DND-41 (cell line): ENCODE data around the gene PTMS.

Experiments
- ATAC-seq: fragments of 200-7000 bp; cut with Tn5 transposase; 3 replicates; pipeline ENCODE4 v1.9.1; 2021; ENCODE audit warnings: low read depth; ENCODE audit not compliant: insufficient read depth
- DNase-seq: peaks from one replicate; pipeline ENCODE4 v3.0.0-alpha.2; 2020
- H2AFZ ChIP-seq: 2 replicates; pipeline ENCODE4 v1.6.0; 2012; ENCODE audit warnings: low read depth, low read length
- H3K27ac ChIP-seq: 2 replicates; pipeline ENCODE4 v1.5.1; 2012; ENCODE audit warnings: low read length, inconsistent platforms
- H3K27me3 ChIP-seq: fragments of 200-600 bp; sonication (generic); 2 replicates; pipeline ENCODE4 v1.6.0; 2012; ENCODE audit warnings: low read length, mild to moderate bottlenecking, inconsistent platforms; ENCODE audit not compliant: insufficient read depth, poor library complexity
- H3K36me3 ChIP-seq: 2 replicates; pipeline ENCODE4 v1.5.1; 2012; ENCODE audit warnings: low read length, inconsistent platforms; ENCODE audit not compliant: insufficient read depth
- H3K4me1 ChIP-seq: 2 replicates; pipeline ENCODE4 v1.5.1; 2012; ENCODE audit warnings: mild to moderate bottlenecking, low read length; ENCODE audit not compliant: insufficient read depth
- H3K4me2 ChIP-seq: 2 replicates; pipeline ENCODE4 v1.6.0; 2012; ENCODE audit warnings: mild to moderate bottlenecking, moderate library complexity, low read length, inconsistent platforms; ENCODE audit not compliant: insufficient read depth
- H3K4me3 ChIP-seq, 2 experiments: fragments of 200-600 bp in 1 of 2; shearing (Covaris generic) in 1 of 2; 2 replicates each; pipeline ENCODE4 v1.5.1; 2012 to 2016; ENCODE audit warnings: inconsistent platforms in 2 of 2, low read length in 2 of 2, mild to moderate bottlenecking in 2 of 2, low read depth in 1 of 2, moderate library complexity in 1 of 2
- H3K79me2 ChIP-seq: 2 replicates; pipeline ENCODE4 v1.6.0; 2012; ENCODE audit warnings: low read length, inconsistent platforms; ENCODE audit not compliant: insufficient read depth
- H3K9ac ChIP-seq: 2 replicates; pipeline ENCODE4 v1.6.0; 2012; ENCODE audit warnings: low read depth, mild to moderate bottlenecking, inconsistent platforms, low read length, moderate library complexity
- H3K9me3 ChIP-seq: 2 replicates; pipeline ENCODE4 v1.5.1; 2012; ENCODE audit warnings: low read length, moderate library complexity, mild to moderate bottlenecking, inconsistent platforms; ENCODE audit not compliant: insufficient read depth, severe bottlenecking
- H4K20me1 ChIP-seq: 2 replicates; pipeline ENCODE4 v1.6.0; 2012; ENCODE audit warnings: low read length; ENCODE audit not compliant: insufficient read depth
- EZH2 ChIP-seq: IDR thresholded peaks from 3 replicates; pipeline ENCODE4 v1.6.1; 2012; ENCODE audit warnings: borderline replicate concordance, low read depth, mild to moderate bottlenecking, moderate library complexity, low read length, inconsistent platforms; ENCODE audit not compliant: severe bottlenecking
- TF ChIP-seq, protein P1 (sequence below): IDR thresholded peaks from 2 replicates; pipeline ENCODE4 v1.5.1; 2012; ENCODE audit warnings: borderline replicate concordance, low read length, moderate library complexity, mild to moderate bottlenecking; ENCODE audit not compliant: poor library complexity, severe bottlenecking; ENCODE audit errors: extremely low read depth

PTMS gene

DNA sequence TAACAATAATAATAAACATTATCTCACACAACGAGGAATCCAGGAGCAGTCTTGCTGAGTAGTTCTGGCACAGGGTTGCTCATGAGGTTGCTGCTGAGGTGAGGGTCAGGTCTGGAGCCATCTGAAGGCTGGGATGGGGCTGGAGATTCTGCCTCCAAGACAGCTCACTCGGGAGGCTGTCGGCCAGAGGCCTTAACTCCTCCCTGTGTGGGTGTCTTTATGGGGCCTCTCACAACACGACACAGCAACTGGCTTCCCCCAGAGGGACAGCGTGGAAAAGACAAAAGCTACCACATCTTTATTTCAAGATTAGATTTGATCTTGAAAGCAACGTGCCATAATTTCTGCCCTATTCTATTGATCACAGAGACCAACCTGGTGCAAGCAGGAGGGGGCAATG lies 16.0 kb downstream of the PTMS start:
- H3K27me3 ChIP-seq: peaks cover 7% of the 10 kb centered on the region
- no peak overlapping the region for H3K4me3 ChIP-seq
- H4K20me1 ChIP-seq: no peaks in the 10 kb centered on the region
- no peaks in the 10 kb centered on the region for H3K79me2 ChIP-seq
- H3K4me2 ChIP-seq: no peak overlapping the region
- no peak overlapping the region for H3K9ac ChIP-seq
- H3K4me1 ChIP-seq: peaks cover 33% of the 10 kb centered on the region
- no peak for TF ChIP-seq EZH2
- TF ChIP-seq, protein P1, sequence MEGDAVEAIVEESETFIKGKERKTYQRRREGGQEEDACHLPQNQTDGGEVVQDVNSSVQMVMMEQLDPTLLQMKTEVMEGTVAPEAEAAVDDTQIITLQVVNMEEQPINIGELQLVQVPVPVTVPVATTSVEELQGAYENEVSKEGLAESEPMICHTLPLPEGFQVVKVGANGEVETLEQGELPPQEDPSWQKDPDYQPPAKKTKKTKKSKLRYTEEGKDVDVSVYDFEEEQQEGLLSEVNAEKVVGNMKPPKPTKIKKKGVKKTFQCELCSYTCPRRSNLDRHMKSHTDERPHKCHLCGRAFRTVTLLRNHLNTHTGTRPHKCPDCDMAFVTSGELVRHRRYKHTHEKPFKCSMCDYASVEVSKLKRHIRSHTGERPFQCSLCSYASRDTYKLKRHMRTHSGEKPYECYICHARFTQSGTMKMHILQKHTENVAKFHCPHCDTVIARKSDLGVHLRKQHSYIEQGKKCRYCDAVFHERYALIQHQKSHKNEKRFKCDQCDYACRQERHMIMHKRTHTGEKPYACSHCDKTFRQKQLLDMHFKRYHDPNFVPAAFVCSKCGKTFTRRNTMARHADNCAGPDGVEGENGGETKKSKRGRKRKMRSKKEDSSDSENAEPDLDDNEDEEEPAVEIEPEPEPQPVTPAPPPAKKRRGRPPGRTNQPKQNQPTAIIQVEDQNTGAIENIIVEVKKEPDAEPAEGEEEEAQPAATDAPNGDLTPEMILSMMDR: no peak
- no peaks in the 10 kb centered on the region for H3K9me3 ChIP-seq
- ATAC-seq: no peak
- no peaks in the 10 kb centered on the region for H3K36me3 ChIP-seq
- H2AFZ ChIP-seq: 0 out of 2 replicates have a peak overlapping the region, but pooled peaks have one; percentile 2
- H3K27ac ChIP-seq: no peak overlapping the region
- DNase-seq: no peak

DNA sequence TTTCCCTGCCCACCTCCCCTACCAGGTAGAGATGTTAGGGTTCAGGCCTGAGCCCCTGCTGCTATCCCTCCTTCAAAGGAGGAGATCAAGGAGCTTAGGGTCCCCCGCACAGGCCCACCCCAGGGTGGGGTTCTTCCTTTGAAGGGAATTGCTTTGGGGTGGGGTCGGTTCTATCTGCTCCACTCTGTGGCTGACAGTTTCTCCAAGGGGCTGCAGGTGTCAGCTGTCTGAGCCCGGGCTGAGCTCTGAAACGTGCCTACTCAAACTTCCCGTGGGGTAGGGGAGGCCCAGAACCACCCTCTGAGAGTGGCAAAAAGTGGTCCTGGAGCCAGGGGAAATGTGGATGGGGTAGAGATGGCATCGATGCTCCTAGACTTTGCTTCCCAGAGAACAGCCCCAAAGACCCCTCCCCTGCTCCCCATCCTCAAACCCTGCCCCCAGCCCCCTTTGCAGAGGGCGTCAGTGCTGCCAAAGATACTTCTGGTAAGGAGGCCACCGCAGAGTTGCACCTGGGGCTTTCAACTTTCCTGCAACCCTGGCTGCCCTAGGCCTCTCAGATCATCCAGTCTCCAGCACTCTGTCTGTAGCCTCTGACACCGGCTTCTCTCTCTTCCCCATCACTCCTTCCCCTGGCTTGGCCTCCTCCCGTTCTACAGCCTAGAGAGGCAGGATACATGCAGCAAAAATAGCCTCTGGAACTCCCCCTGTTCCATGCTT lies 16.8 kb downstream of the PTMS start:
- DNase-seq (peak; percentile 66), ATAC-seq (peak; percentile 57)
- Histone ChIP-seq H3K4me3 (no peak overlapping the region), H4K20me1 (no peaks in the 10 kb centered on the region), H2AFZ (peak overlapping the region; percentile 26; the same call in 1 of the 2 replicates), H3K27ac (peak overlapping the region; percentile 42; the same call in 1 of the 2 replicates), H3K4me1 (peaks cover 33% of the 10 kb centered on the region), H3K36me3 (no peaks in the 10 kb centered on the region), H3K4me2 (no peak overlapping the region), H3K27me3 (peaks cover 6% of the 10 kb centered on the region), H3K79me2 (no peaks in the 10 kb centered on the region), H3K9me3 (no peaks in the 10 kb centered on the region), H3K9ac (no peak overlapping the region)
- TF ChIP-seq, protein P1: no peak
- TF ChIP-seq EZH2: no peak

DNA sequence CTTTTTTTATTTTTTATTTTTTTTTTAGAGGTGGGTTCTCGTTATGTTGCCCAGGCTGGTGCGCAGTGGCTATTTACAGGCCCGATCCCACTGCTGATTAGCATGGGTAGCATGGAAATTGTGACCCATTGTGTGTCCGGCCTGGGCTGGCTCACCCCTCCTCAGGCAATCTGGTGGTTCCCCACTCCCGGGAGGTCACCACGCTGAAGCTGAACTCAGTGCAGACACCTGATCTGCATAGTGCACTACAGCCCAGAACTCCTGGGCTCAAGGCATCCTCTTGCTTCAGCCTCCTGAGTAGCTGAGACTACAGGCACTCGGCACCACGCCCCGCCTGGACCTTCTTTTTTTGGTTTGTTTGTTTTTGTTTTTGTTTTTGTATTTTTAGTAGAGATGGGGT lies 17.7 kb downstream of the PTMS start:
- H3K36me3 ChIP-seq: no peaks in the 10 kb centered on the region
- H3K79me2 ChIP-seq: no peaks in the 10 kb centered on the region
- H3K4me1 ChIP-seq: peaks cover 25% of the 10 kb centered on the region
- ATAC-seq: no peak
- no peak overlapping the region for H3K4me2 ChIP-seq
- H3K9me3 ChIP-seq: no peaks in the 10 kb centered on the region
- peaks cover 6% of the 10 kb centered on the region for H3K27me3 ChIP-seq
- no peak overlapping the region for H3K9ac ChIP-seq
- no peak for DNase-seq
- no peak overlapping the region for H3K4me3 ChIP-seq
- TF ChIP-seq EZH2: no peak
- TF ChIP-seq, protein P1: no peak
- H3K27ac ChIP-seq: no peak overlapping the region
- H4K20me1 ChIP-seq: no peaks in the 10 kb centered on the region
- no peak overlapping the region for H2AFZ ChIP-seq

DNA sequence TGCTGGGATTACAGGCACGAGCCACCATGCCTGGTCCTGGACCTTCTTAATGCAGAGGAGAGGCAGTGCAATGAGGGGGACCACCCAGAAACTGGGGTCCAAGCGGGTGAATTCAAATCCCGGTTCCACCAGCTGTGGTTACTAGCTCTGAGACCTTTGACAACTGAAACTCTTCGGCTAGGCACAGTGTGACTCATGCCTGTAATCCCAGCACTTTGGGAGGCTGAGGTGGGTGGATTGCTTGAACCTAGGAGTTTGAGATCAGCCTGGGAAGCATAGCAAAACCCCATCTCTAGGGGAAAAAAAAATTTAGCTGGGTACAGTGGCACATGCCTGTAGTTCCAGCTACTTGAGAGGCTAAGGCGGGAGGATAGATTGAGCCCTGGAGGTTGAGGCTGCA lies 18.1 kb downstream of the PTMS start:
- Histone ChIP-seq H3K9me3 (no peaks in the 10 kb centered on the region), H3K9ac (no peak overlapping the region), H4K20me1 (no peaks in the 10 kb centered on the region), H3K4me1 (peaks cover 26% of the 10 kb centered on the region), H2AFZ (no peak overlapping the region), H3K36me3 (no peaks in the 10 kb centered on the region), H3K79me2 (no peaks in the 10 kb centered on the region), H3K4me2 (no peak overlapping the region), H3K4me3 (no peak overlapping the region), H3K27ac (no peak overlapping the region), H3K27me3 (peaks cover 9% of the 10 kb centered on the region)
- DNase-seq (no peak), ATAC-seq (no peak)
- TF ChIP-seq, protein P1: no peak
- no peak for TF ChIP-seq EZH2
